H1 (cell line): Measurements from ENCODE around the gene NKX2-4.

ENCODE experiments used
- MAFK ChIP-seq: IDR thresholded peaks from 2 replicates; pipeline ENCODE4 v1.6.1; 2012; ENCODE audit warnings: low read depth, mild to moderate bottlenecking, improper control_type of control experiment, low read length
- MAX ChIP-seq: IDR thresholded peaks from 2 replicates; pipeline ENCODE4 v1.6.1; 2012; ENCODE audit warnings: inconsistent platforms
- RAD21 ChIP-seq, 2 experiments: IDR thresholded peaks in 1 of 2; conservative IDR thresholded peaks in 1 of 2; 2 replicates each; pipeline ENCODE4 v1.6.1; 2011; ENCODE audit warnings: low read depth in 2 of 2, low read length in 2 of 2, improper control_type of control experiment in 1 of 2, inconsistent platforms in 1 of 2, mild to moderate bottlenecking in 1 of 2, moderate library complexity in 1 of 2

DNA sequence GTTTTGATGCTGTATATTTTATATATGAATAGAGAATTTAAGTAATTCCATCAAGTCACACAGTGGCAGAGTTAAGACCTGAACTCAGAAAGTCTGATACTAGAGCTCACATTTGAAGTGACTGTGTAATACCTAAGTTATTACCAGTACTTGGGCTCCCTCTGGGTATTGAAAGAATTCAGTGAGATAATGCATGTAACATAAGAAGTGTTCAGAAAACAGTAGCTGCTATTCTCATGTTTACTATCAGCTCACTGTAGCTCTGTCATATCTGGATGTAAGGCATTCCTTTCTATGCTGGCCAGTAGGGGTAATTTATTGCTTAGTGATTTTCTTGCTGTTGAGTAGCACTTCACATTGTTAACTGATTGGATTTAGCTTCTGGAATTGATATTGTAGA, 44.6 kb downstream of the NKX2-4 start:
- TF ChIP-seq RAD21 (IDR thresholded peaks at IDR 0.05 in 1 of 2, conservative IDR thresholded peaks at IDR 0.05 in 1 of 2; ENCODE audit: low read depth in 2 of 2, low read length in 2 of 2) (no peak), MAFK (no peak), MAX (no peak)
